HG03066 (cell line): ENCODE measurements around the gene MYRF.

Experiments
- ATAC-seq: cut with Tn5 transposase; IDR thresholded peaks from one replicate; pipeline ENCODE4 v1.9.1; 2021; ENCODE audit warnings: low read depth; ENCODE audit not compliant: unreplicated experiment

The MYRF gene

GRCh38 chr11:61756147-61756451 lies 3.7 kb downstream of the MYRF start:
- ATAC-seq: no peak

GRCh38 chr11:61756452-61757212 lies 4.2 kb downstream of the MYRF start:
- no peak for ATAC-seq

GRCh38 chr11:61757213-61757862 lies 4.9 kb downstream of the MYRF start:
- ATAC-seq: no peak

- ATAC-seq: no peak
These were observed 8.5 kb downstream of the MYRF start for GRCh38 chr11:61760946-61761345.

- no peak for ATAC-seq
These were observed 9.2 kb downstream of the MYRF start for GRCh38 chr11:61761440-61762222.

GRCh38 chr11:61762223-61762615 lies 9.8 kb downstream of the MYRF start:
- ATAC-seq: no peak

GRCh38 chr11:61762798-61763197 lies 10.4 kb downstream of the MYRF start:
- no peak for ATAC-seq

GRCh38 chr11:61763930-61764605 lies 11.6 kb downstream of the MYRF start:
- ATAC-seq: no peak

- ATAC-seq: no peak
These were observed 12.3 kb downstream of the MYRF start for GRCh38 chr11:61764606-61765260.

GRCh38 chr11:61765550-61766253 lies 13.3 kb downstream of the MYRF start:
- no peak for ATAC-seq

GRCh38 chr11:61766353-61766841 lies 14.0 kb downstream of the MYRF start:
- no peak for ATAC-seq

- no peak for ATAC-seq
These were observed 16.1 kb downstream of the MYRF start for GRCh38 chr11:61768376-61769076.

GRCh38 chr11:61769169-61769920 lies 16.9 kb downstream of the MYRF start:
- no peak for ATAC-seq

- no peak for ATAC-seq
These were observed 17.7 kb downstream of the MYRF start for GRCh38 chr11:61769946-61770683.

- ATAC-seq: no peak
These were observed 18.9 kb downstream of the MYRF start for GRCh38 chr11:61771195-61771894.

- no peak for ATAC-seq
These were observed 19.6 kb downstream of the MYRF start for GRCh38 chr11:61771985-61772455.

GRCh38 chr11:61773356-61773755 lies 20.9 kb downstream of the MYRF start:
- no peak for ATAC-seq
